CD14-positive monocyte (primary cell): ENCODE results near the gene UBASH3B. TPM values are rescaled to one million over a fixed set of nuclear protein-coding genes. Genes with fewer than 3 reads are reported as not detected.
A peak's percentile ranks its signal among the peaks of the same experiment; 100 is the strongest.

Experiments
- DNase-seq, 3 donors: peaks; one replicate each; pipeline ENCODE4 v3.0.0-alpha.2; 2011 to 2022
- H2AFZ ChIP-seq: 2 replicates; pipeline ENCODE4 v1.6.0; 2012; ENCODE audit warnings: mild to moderate bottlenecking, low read depth, low read length, inconsistent platforms; ENCODE audit not compliant: insufficient read depth, poor library complexity, severe bottlenecking
- H3K27ac ChIP-seq, 2 donors: 1 replicate in 1 of 2; 2 replicates in 1 of 2; pipeline ENCODE4 v1.5.1; 2012 to 2013; ENCODE audit warnings: low read length in 2 of 2, control low read depth in 1 of 2, inconsistent platforms in 1 of 2, low read depth in 1 of 2, mild to moderate bottlenecking in 1 of 2
- H3K27me3 ChIP-seq, 2 donors: one replicate each; pipeline versions ENCODE4 v1.6.0 to v1.6.1; 2011 to 2013; ENCODE audit warnings: low read length in 2 of 2; ENCODE audit not compliant: control insufficient read depth in 2 of 2, insufficient read depth in 2 of 2
- H3K36me3 ChIP-seq, 2 donors: replicated peaks in 1 of 2; 1 replicate in 1 of 2; 2 replicates in 1 of 2; pipeline versions ENCODE4 v1.5.1 to v1.6.1; 2012 to 2013; ENCODE audit warnings: low read length in 2 of 2, control low read depth in 1 of 2, inconsistent platforms in 1 of 2, mild to moderate bottlenecking in 1 of 2; ENCODE audit not compliant: insufficient read depth in 2 of 2, control insufficient read depth in 1 of 2
- H3K4me1 ChIP-seq, 2 donors: 1 replicate in 1 of 2; 2 replicates in 1 of 2; pipeline versions ENCODE4 v1.5.1 to v1.6.1; 2012 to 2013; ENCODE audit warnings: low read length in 2 of 2, control low read depth in 1 of 2, inconsistent platforms in 1 of 2, mild to moderate bottlenecking in 1 of 2, moderate library complexity in 1 of 2; ENCODE audit not compliant: insufficient read depth in 2 of 2, control insufficient read depth in 1 of 2
- H3K4me2 ChIP-seq: replicated peaks from 2 replicates; pipeline ENCODE3; 2012; ENCODE audit warnings: low read length, moderate library complexity, mild to moderate bottlenecking; ENCODE audit not compliant: poor library complexity, severe bottlenecking; ENCODE audit errors: extremely low read depth
- H3K4me3 ChIP-seq, 3 experiments: fragments of 200-600 bp in 1 of 3; sonication (generic) in 1 of 3; replicated peaks in 1 of 3; 1 replicate in 2 of 3; 2 replicates in 1 of 3; pipeline ENCODE4 v1.5.1; 2011 to 2013; ENCODE audit warnings: low read length in 3 of 3, mild to moderate bottlenecking in 3 of 3, control low read depth in 2 of 3, low read depth in 2 of 3, inconsistent platforms in 1 of 3, moderate library complexity in 1 of 3
- H3K79me2 ChIP-seq: 2 replicates; pipeline ENCODE4 v1.6.0; 2012; ENCODE audit warnings: mild to moderate bottlenecking, control low read depth, inconsistent platforms, low read length, moderate library complexity; ENCODE audit not compliant: insufficient read depth
- H3K9ac ChIP-seq: 2 replicates; pipeline ENCODE4 v1.6.0; 2017; ENCODE audit warnings: low read length, mild to moderate bottlenecking; ENCODE audit not compliant: insufficient read depth, poor library complexity, severe bottlenecking
- H3K9me3 ChIP-seq, 2 donors: replicated peaks in 1 of 2; 1 replicate in 1 of 2; 2 replicates in 1 of 2; pipeline versions ENCODE4 v1.5.1 to v1.6.1; 2012 to 2013; ENCODE audit warnings: low read length in 2 of 2, control low read depth in 1 of 2; ENCODE audit not compliant: control insufficient read depth in 1 of 2, insufficient read depth in 1 of 2
- H4K20me1 ChIP-seq: 2 replicates; pipeline ENCODE4 v1.6.0; 2012; ENCODE audit warnings: mild to moderate bottlenecking, low read length, control low read depth, moderate library complexity; ENCODE audit not compliant: insufficient read depth
- H3K27ac Mint-ChIP-seq, 7 donors: one replicate each; pipeline ENCODE4 v1.8.0; 2020; ENCODE audit warnings: mild to moderate bottlenecking in 7 of 7, mixed read lengths in 7 of 7, moderate library complexity in 6 of 7, inconsistent platforms in 2 of 7
- H3K27me3 Mint-ChIP-seq, 3 donors: one replicate each; pipeline ENCODE4 v1.8.0; 2021 to 2022; ENCODE audit warnings: low read depth in 3 of 3, mild to moderate bottlenecking in 3 of 3, mixed read lengths in 3 of 3, moderate library complexity in 3 of 3, inconsistent platforms in 1 of 3
- H3K36me3 Mint-ChIP-seq, 2 donors: one replicate each; pipeline ENCODE4 v1.8.0; 2020; ENCODE audit warnings: mixed read lengths in 2 of 2, inconsistent platforms in 1 of 2, mild to moderate bottlenecking in 1 of 2
- H3K4me1 Mint-ChIP-seq: one replicate; pipeline ENCODE4 v1.8.0; 2020; ENCODE audit warnings: mild to moderate bottlenecking, mixed read lengths
- H3K4me3 Mint-ChIP-seq, 2 donors: one replicate each; pipeline ENCODE4 v1.8.0; 2020; ENCODE audit warnings: mild to moderate bottlenecking in 2 of 2, mixed read lengths in 2 of 2, moderate library complexity in 1 of 2
- H3K9me3 Mint-ChIP-seq, 7 donors: one replicate each; pipeline ENCODE4 v1.8.0; 2020 to 2022; ENCODE audit warnings: mixed read lengths in 7 of 7, mild to moderate bottlenecking in 6 of 7, moderate library complexity in 6 of 7, inconsistent platforms in 2 of 7
- WGBS: methylation state at CpG from one replicate; pipeline ENCODE4 v1.1.5; 2013; ENCODE audit warnings: missing lambda C conversion rate; ENCODE audit not compliant: insufficient coverage; 5-methylcytosine and 5-hydroxymethylcytosine counted together
- intact Hi-C, 2 donors: fragments of 100-400 bp; cut with micrococcal nuclease; formaldehyde crosslinking; loops; one replicate each; pipeline versions ENCODE4 v1.15.0 to v1.15.1; 2023
- polyA plus RNA-seq, 3 donors: library from polyadenylated mRNA; depleted of rRNA in 1 of 3; unstranded in 2 of 3; stranded (reverse) in 1 of 3; fragments of 300-500 nt in 2 of 3; fragments of >200 nt in 1 of 3; fragmentation: Illumina TruSeq in 2 of 3; gene quantifications; 1 replicate in 2 of 3; 2 replicates in 1 of 3; pipeline ENCODE4 v1.2.3, GENCODE V29; 2012 to 2021
- TF ChIP-seq, protein P1 (sequence below): fragments of 200-600 bp; IDR thresholded peaks from one replicate; pipeline ENCODE4 v1.8.0; 2022; ENCODE audit warnings: antibody characterized with exemption, mild to moderate bottlenecking

UBASH3B gene
- polyA plus RNA-seq, 3 donors: 3.3 to 13.5 (median 7.1) TPM

DNA sequence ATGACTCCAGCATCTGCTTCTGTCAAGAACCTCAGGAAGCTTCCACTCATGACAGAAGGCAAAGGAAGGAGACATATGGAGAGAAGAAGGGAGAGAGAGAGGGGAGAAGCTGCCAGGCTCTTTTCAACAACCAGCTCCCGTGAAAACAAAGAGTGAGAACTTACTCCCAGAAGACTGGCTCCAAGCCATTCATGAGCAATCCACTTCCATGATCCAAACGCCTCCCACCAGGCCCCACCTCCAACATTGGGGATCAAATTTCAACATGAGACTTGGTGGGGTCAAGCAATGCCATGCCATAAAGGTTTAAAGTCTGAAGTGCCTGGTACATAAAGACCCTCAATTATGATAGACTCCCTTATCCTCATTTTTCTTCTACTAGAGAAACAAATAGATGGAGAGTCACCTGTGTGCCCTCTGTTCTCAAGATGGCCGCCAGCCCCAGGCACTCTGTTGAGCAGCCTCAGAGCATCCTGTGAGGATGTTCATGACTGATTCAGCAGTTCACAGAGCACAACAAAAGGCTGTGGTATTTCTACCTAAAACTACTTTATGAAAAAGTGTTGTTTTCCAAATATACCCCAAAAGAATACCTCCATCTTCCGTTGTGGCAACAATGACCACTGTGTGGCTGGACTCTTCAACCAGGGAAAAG, 113.7 kb downstream of the UBASH3B start:
- no peak overlapping the region for H3K4me2 ChIP-seq
- no peaks in the 10 kb centered on the region for H3K4me1 ChIP-seq
- TF ChIP-seq, protein P1, sequence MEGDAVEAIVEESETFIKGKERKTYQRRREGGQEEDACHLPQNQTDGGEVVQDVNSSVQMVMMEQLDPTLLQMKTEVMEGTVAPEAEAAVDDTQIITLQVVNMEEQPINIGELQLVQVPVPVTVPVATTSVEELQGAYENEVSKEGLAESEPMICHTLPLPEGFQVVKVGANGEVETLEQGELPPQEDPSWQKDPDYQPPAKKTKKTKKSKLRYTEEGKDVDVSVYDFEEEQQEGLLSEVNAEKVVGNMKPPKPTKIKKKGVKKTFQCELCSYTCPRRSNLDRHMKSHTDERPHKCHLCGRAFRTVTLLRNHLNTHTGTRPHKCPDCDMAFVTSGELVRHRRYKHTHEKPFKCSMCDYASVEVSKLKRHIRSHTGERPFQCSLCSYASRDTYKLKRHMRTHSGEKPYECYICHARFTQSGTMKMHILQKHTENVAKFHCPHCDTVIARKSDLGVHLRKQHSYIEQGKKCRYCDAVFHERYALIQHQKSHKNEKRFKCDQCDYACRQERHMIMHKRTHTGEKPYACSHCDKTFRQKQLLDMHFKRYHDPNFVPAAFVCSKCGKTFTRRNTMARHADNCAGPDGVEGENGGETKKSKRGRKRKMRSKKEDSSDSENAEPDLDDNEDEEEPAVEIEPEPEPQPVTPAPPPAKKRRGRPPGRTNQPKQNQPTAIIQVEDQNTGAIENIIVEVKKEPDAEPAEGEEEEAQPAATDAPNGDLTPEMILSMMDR: no peak
- Mint-ChIP-seq H3K36me3 (peaks cover 11 to 14% of the 10 kb centered on the region in 2 donors), H3K9me3 (peaks cover 0 to 4% (median 1%) of the 10 kb centered on the region in 7 donors), H3K27ac (no peak overlapping the region), H3K4me1 (no peaks in the 10 kb centered on the region), H3K4me3 (no peak overlapping the region), H3K27me3 (peaks cover 0 to 4% (median 3%) of the 10 kb centered on the region in 3 donors)
- H3K27me3 ChIP-seq: no peaks in the 10 kb centered on the region
- intact Hi-C loops: no loop called here
- H2AFZ ChIP-seq: no peak overlapping the region
- no peaks in the 10 kb centered on the region for H3K9me3 ChIP-seq
- WGBS: 93% methylated on average over 2 of the region's 4 CpGs
- no peak overlapping the region for H3K9ac ChIP-seq
- H3K4me3 ChIP-seq: no peak overlapping the region
- peaks cover 8% of the 10 kb centered on the region for H3K79me2 ChIP-seq
- H3K36me3 ChIP-seq: peaks cover 0 to 4% of the 10 kb centered on the region in 2 donors
- no peak overlapping the region for H3K27ac ChIP-seq
- DNase-seq: no peak
- H4K20me1 ChIP-seq: peaks cover 38% of the 10 kb centered on the region

DNA sequence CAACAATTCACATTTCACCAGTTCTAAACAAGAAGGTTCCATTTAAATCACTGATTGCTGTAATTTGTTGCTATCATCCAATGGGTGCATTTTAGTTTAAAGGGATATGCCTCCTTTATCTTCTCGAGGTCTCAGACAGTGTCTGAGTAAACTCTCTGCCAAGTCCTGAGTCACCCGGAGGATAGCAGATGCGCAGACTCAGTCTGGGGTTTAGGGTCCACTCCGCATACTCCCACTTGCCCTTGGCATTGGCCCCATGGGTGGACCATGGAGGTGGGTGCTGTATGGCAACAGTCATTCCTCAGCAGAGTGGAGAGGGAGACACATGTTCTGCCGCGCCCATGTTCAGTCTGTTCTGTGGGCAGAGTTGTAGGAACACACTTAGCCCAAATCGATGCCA, 117.4 kb downstream of the UBASH3B start:
- peak overlapping the region in 1 of 7 donors; percentile 52 for H3K27ac Mint-ChIP-seq
- Histone ChIP-seq H3K79me2 (peaks cover 4% of the 10 kb centered on the region), H3K9ac (no peak overlapping the region), H3K4me2 (no peak overlapping the region), H4K20me1 (peaks cover 41% of the 10 kb centered on the region), H3K36me3 (peaks cover 9 to 13% of the 10 kb centered on the region in 2 donors), H3K4me3 (no peak overlapping the region), H3K27me3 (no peaks in the 10 kb centered on the region), H3K27ac (no peak overlapping the region), H3K9me3 (no peaks in the 10 kb centered on the region), H2AFZ (no peak overlapping the region), H3K4me1 (no peaks in the 10 kb centered on the region)
- 82% methylated on average over 6 of the region's 7 CpGs for WGBS
- DNase-seq: no peak
- peaks cover 0 to 5% (median 2%) of the 10 kb centered on the region in 3 donors for H3K27me3 Mint-ChIP-seq
- TF ChIP-seq, protein P1: no peak
- H3K4me3 Mint-ChIP-seq: no peak overlapping the region
- intact Hi-C loops: no loop called here
- peaks cover 0 to 4% (median 0%) of the 10 kb centered on the region in 7 donors for H3K9me3 Mint-ChIP-seq
- peaks cover 8% of the 10 kb centered on the region for H3K4me1 Mint-ChIP-seq
- peaks cover 26 to 34% of the 10 kb centered on the region in 2 donors for H3K36me3 Mint-ChIP-seq
